Loucy (cell line): ENCODE results near the gene FBXL13.

Source experiments
- H2AFZ ChIP-seq: fragments of 200-600 bp; sonication (generic); 2 replicates; pipeline ENCODE4 v1.6.0; 2016; ENCODE audit warnings: antibody characterized with exemption, mild to moderate bottlenecking, low read length, moderate library complexity
- H3F3A ChIP-seq: fragments of 200-600 bp; 2 replicates; pipeline ENCODE4 v1.6.0; 2016; ENCODE audit warnings: antibody characterized with exemption, low read depth, mild to moderate bottlenecking
- H3K27me3 ChIP-seq: fragments of 200-600 bp; sonication (generic); 2 replicates; pipeline ENCODE4 v1.6.1; 2014; ENCODE audit warnings: low read length, mild to moderate bottlenecking; ENCODE audit not compliant: insufficient read depth, poor library complexity, severe bottlenecking
- H3K36me3 ChIP-seq: fragments of 200-600 bp; sonication (generic); 2 replicates; pipeline ENCODE4 v1.6.1; 2016; ENCODE audit warnings: low read length; ENCODE audit not compliant: insufficient read depth
- H3K4me1 ChIP-seq: fragments of 200-600 bp; sonication (generic); 2 replicates; pipeline ENCODE4 v1.5.1; 2014; ENCODE audit warnings: low read length, mild to moderate bottlenecking; ENCODE audit not compliant: insufficient read depth, poor library complexity, severe bottlenecking
- H3K4me2 ChIP-seq: fragments of 200-600 bp; sonication (generic); 2 replicates; pipeline ENCODE4 v1.6.0; 2014; ENCODE audit warnings: antibody characterized with exemption, low read length, low read depth, mild to moderate bottlenecking; ENCODE audit not compliant: poor library complexity, severe bottlenecking
- H3K4me3 ChIP-seq: fragments of 200-600 bp; sonication (generic); 2 replicates; pipeline ENCODE4 v1.5.1; 2014; ENCODE audit warnings: low read length, mild to moderate bottlenecking, mixed read lengths; ENCODE audit not compliant: poor library complexity, severe bottlenecking
- H3K79me2 ChIP-seq: fragments of 200-600 bp; sonication (generic); 2 replicates; pipeline ENCODE4 v1.6.1; 2014; ENCODE audit warnings: low read length; ENCODE audit not compliant: insufficient read depth
- H3K9ac ChIP-seq: fragments of 200-600 bp; sonication (generic); 2 replicates; pipeline ENCODE4 v1.6.0; 2014; ENCODE audit warnings: mild to moderate bottlenecking, low read depth, low read length, moderate library complexity; ENCODE audit not compliant: poor library complexity, severe bottlenecking
- H3K9me2 ChIP-seq: fragments of 200-600 bp; sonication (generic); replicated peaks from 2 replicates; pipeline ENCODE4 v1.6.1; 2016; ENCODE audit warnings: low read depth, low read length, mixed read lengths
- H3K9me3 ChIP-seq: fragments of 200-600 bp; sonication (generic); 2 replicates; pipeline ENCODE4 v1.6.1; 2014; ENCODE audit warnings: mild to moderate bottlenecking, antibody characterized with exemption, low read length, low read depth; ENCODE audit not compliant: insufficient read depth
- H4K20me1 ChIP-seq: fragments of 200-600 bp; sonication (generic); 2 replicates; pipeline ENCODE4 v1.6.0; 2014; ENCODE audit warnings: antibody characterized with exemption, low read length, mild to moderate bottlenecking; ENCODE audit not compliant: insufficient read depth, poor library complexity, severe bottlenecking
- CTCF ChIP-seq: fragments of 200-600 bp; sonication (generic); conservative IDR thresholded peaks from 2 replicates; pipeline ENCODE4 v1.5.1; 2014; ENCODE audit warnings: mild to moderate bottlenecking, antibody characterized with exemption, low read length
- EZH2phosphoT487 ChIP-seq: fragments of 200-600 bp; IDR thresholded peaks from 2 replicates; pipeline ENCODE4 v1.6.1; 2018; ENCODE audit warnings: antibody characterized with exemption, mild to moderate bottlenecking, moderate library complexity, borderline replicate concordance

FBXL13 gene

GRCh38 chr7:103073989-103074518 lies 542 bp downstream of the FBXL13 start:
- Histone ChIP-seq H3K36me3 (no peaks in the 10 kb centered on the region), H3K4me1 (peaks cover 34% of the 10 kb centered on the region), H3K4me3 (peak overlapping the region; percentile 88), H3K4me2 (peak overlapping the region; percentile 90), H3F3A (no peaks in the 10 kb centered on the region), H3K27me3 (no peaks in the 10 kb centered on the region), H3K9ac (peak overlapping the region; percentile 85), H3K79me2 (peaks cover 24% of the 10 kb centered on the region), H3K9me3 (no peaks in the 10 kb centered on the region), H3K9me2 (no peaks in the 10 kb centered on the region), H4K20me1 (no peaks in the 10 kb centered on the region), H2AFZ (peak overlapping the region; percentile 97)
- no peak for TF ChIP-seq CTCF
- TF ChIP-seq EZH2phosphoT487, result no peak

GRCh38 chr7:103071000-103071399 lies 3.6 kb downstream of the FBXL13 start:
- H3K36me3 ChIP-seq, result no peaks in the 10 kb centered on the region
- H4K20me1 ChIP-seq, result no peaks in the 10 kb centered on the region
- H3K27me3 ChIP-seq, result no peaks in the 10 kb centered on the region
- H3K9ac ChIP-seq, result no peak overlapping the region
- no peak overlapping the region for H2AFZ ChIP-seq
- no peak overlapping the region for H3K4me3 ChIP-seq
- H3K79me2 ChIP-seq, result peaks cover 6% of the 10 kb centered on the region
- no peaks in the 10 kb centered on the region for H3K9me3 ChIP-seq
- peaks cover 16% of the 10 kb centered on the region for H3K4me1 ChIP-seq
- H3K4me2 ChIP-seq, result no peak overlapping the region
- TF ChIP-seq EZH2phosphoT487 (no peak), CTCF (no peak)
- no peaks in the 10 kb centered on the region for H3K9me2 ChIP-seq
- no peaks in the 10 kb centered on the region for H3F3A ChIP-seq

- no peaks in the 10 kb centered on the region for H3K9me3 ChIP-seq
- H2AFZ ChIP-seq, result no peak overlapping the region
- H3K4me2 ChIP-seq, result no peak overlapping the region
- no peaks in the 10 kb centered on the region for H3K27me3 ChIP-seq
- TF ChIP-seq EZH2phosphoT487 (no peak), CTCF (no peak)
- no peaks in the 10 kb centered on the region for H3K79me2 ChIP-seq
- H3K4me1 ChIP-seq, result peaks cover 8% of the 10 kb centered on the region
- no peaks in the 10 kb centered on the region for H4K20me1 ChIP-seq
- H3K36me3 ChIP-seq, result no peaks in the 10 kb centered on the region
- H3K9ac ChIP-seq, result no peak overlapping the region
- no peaks in the 10 kb centered on the region for H3F3A ChIP-seq
- H3K9me2 ChIP-seq, result no peaks in the 10 kb centered on the region
- no peak overlapping the region for H3K4me3 ChIP-seq
These were observed 5.9 kb downstream of the FBXL13 start for GRCh38 chr7:103068414-103069403.
